ENCODE results near the gene SPRYD7. TPM values are rescaled to one million over a fixed set of nuclear protein-coding genes. Genes with fewer than 3 reads are reported as not detected.
"Not testable (repeated sequence)": the region's sequence is repeated elsewhere in the genome, so short reads cannot be mapped to it uniquely, and the experiment has no call there.

SPRYD7 gene
- total and polyA plus RNA-seq, 8 donors: 10.4 to 15.8 (median 13.5) TPM

- Histone ChIP-seq H3K9me3 (peaks cover 0 to 1% of the 10 kb centered on the region in 2 donors), H3K27ac (no peak overlapping the region), H3K27me3 (no peaks in the 10 kb centered on the region), H3K4me3 (no peak overlapping the region), H3K4me1 (no peaks in the 10 kb centered on the region), H3K36me3 (peaks cover 0 to 7% of the 10 kb centered on the region in 2 donors)
- intact Hi-C loops (cut with DNase I): no loop called here
- ATAC-seq: no peak
- DNase-seq: no peak
- no peak for TF ChIP-seq CTCF (IDR thresholded peaks at IDR 0.05)
Observed at GRCh38 chr13:49956131-49956530, 20.0 kb upstream of the SPRYD7 start.

DNA sequence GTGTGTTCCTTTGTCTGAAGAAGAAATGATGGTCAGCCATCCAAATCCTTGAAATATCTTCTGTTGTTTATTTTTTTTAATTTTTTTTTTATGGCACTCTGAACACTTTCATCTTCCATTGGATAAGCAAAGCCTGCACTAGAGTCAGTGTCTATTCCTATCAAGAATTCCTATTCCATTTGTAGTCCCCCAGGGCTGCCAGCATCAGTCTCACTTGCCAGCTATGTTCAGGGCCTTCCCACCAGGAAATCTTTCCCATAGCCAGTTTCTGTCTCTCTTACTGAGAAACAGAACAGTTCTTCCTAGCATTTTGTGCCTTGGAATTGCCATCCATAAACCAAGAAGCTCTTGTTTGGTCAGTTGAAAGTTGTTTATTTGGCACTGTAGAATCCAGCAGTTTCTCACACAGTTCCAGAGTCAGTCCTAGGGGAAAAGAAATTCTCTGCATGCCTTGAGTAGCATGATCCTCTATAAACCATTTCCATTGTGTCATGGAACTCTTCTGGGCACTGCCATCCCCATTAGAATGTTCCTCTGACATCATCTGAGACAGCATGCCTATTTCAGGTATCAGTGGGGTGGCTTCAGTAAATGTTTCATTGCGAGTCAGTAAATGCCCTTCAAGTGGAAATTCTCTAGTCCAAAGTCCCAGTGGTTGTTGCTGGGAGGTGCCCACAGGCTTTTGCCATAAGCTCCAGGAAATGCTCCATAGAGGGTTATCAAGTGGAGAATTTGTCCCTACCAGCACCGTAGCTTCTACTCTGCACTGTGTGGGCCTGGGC lies 18.7 kb upstream of the SPRYD7 start:
- no peak for ATAC-seq
- Histone ChIP-seq H3K27me3 (no peaks in the 10 kb centered on the region), H3K4me1 (no peaks in the 10 kb centered on the region), H3K27ac (no peak overlapping the region), H3K9me3 (peaks cover 0 to under 1% of the 10 kb centered on the region in 2 donors), H3K4me3 (no peak overlapping the region), H3K36me3 (peaks cover 0 to 7% of the 10 kb centered on the region in 2 donors)
- intact Hi-C loops (cut with DNase I): no loop called here
- no peak for DNase-seq
- TF ChIP-seq CTCF (IDR thresholded peaks at IDR 0.05): no peak

DNA sequence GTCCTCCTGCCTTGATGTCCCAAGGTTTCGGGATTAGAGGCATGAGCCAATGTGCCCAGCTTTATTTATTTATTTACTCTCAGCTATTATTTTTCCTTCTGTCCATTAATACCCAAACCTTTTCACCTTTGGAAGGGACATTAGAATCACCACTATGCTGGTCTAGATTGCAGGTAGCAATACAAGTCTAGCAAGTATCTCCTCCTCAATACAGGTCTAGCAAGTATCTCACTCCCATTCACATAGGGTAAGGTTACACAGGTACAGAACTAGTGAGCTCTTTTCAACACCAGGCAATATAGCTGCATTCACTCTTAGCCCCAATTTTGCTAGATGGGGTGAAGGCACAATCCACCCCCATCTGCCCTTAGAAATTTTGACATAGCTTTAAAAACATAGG lies 17.4 kb upstream of the SPRYD7 start:
- Histone ChIP-seq H3K36me3 (no peaks in the 10 kb centered on the region), H3K4me1 (no peaks in the 10 kb centered on the region), H3K9me3 (no peaks in the 10 kb centered on the region), H3K27me3 (no peaks in the 10 kb centered on the region), H3K4me3 (no peak overlapping the region), H3K27ac (no peak overlapping the region)
- no peak for ATAC-seq
- intact Hi-C loops (cut with DNase I): no loop called here
- no peak for DNase-seq
- TF ChIP-seq CTCF (IDR thresholded peaks at IDR 0.05): no peak

DNA sequence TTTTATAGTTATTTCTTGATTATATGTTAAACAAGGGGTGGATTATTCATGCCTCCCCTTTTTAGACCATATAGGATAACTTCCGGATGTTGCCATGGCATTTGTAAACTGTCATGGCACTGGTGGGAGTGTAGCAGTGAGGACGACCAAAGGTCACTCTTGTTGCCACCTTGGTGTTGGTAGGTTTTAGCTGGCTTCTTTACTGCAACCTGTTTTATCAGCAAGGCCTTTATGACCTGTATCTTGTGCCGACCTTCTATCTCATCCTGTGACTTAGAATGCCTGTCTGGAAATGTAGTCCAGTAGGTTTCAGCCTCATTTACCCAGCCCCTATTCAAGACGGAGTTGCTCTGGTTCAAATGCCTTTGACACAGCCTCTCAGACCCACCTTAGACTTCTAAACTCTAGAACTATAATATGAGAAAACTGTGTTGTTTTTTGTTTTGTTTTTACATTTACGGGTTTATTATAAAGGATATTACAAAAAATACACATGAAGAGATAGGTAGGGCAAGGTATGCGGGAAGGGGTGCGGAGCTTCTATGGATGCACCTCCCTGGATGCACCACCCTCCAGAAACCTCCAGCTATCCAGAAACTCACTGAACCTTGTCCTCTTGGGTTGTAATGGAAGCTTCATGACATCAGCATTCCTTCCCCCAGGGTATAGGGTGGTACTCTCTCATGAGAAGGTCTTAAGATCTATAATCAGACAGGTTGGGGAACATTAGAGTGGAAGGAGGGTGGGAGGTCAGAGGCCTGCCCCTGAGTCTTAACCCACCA lies 15.8 kb upstream of the SPRYD7 start:
- DNase-seq (no peak), ATAC-seq (no peak)
- H3K36me3 ChIP-seq: no peaks in the 10 kb centered on the region
- intact Hi-C loops (cut with DNase I): no loop called here
- H3K4me1 ChIP-seq: no peaks in the 10 kb centered on the region
- H3K27me3 ChIP-seq: no peaks in the 10 kb centered on the region
- no peaks in the 10 kb centered on the region for H3K9me3 ChIP-seq
- no peak overlapping the region for H3K27ac ChIP-seq
- H3K4me3 ChIP-seq: no peak overlapping the region
- no peak for TF ChIP-seq CTCF (IDR thresholded peaks at IDR 0.05)

- intact Hi-C loops (cut with DNase I); ATAC-seq; H3K9me3 ChIP-seq; H3K36me3 ChIP-seq; H3K4me3 ChIP-seq; DNase-seq; H3K27me3 ChIP-seq; H3K27ac ChIP-seq; H3K4me1 ChIP-seq: not testable (repeated sequence)
Observed at GRCh38 chr13:49948777-49949270, 12.7 kb upstream of the SPRYD7 start.

Data from left lung (tissue), 10 donors.